Amygdala (tissue), 56 donors: Measurements from ENCODE around the gene ZBTB49.
"Not testable (repeated sequence)": the region's sequence is repeated elsewhere in the genome, so short reads cannot be mapped to it uniquely, and the experiment has no call there.

Experiments
- DNase-seq, 56 donors: peaks; one replicate each; lab custom pipeline; 2025; lab: John Stamatoyannopoulos, UW

Gene ZBTB49

GRCh38 chr4:4289941-4290850, at the start of gene ZBTB49, which contains the start of gene LYAR:
TSS of gene ZBTB49 (plus strand) at chr4:4290251. CDS start at chr4:4299946, 9,695 bp downstream.
TSS of gene LYAR (minus strand) at chr4:4290154. CDS start at chr4:4283742, 6,412 bp downstream.
- DNase-seq, result peak; percentile 58 to 96 (median 86)

DNA sequence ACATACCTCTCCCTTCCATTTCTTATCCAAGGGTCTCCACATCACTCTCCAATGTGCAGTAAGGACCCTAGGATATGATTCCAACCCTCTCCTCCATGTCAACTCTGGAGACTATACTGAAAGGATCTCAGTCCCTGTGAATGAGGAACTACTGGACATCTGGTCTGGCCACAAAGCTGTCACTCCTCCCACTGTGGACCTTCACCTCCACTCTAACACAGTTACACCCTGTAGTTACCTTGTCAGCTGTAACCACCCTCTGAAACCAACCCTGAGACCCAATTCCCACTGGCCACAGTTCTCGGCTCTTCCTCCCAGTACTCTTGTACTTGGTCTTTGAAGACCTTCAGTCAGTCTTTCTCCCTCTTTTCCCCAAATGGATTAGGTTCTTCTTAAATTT, 44.9 kb upstream of the ZBTB49 start:
- no peak for DNase-seq

DNA sequence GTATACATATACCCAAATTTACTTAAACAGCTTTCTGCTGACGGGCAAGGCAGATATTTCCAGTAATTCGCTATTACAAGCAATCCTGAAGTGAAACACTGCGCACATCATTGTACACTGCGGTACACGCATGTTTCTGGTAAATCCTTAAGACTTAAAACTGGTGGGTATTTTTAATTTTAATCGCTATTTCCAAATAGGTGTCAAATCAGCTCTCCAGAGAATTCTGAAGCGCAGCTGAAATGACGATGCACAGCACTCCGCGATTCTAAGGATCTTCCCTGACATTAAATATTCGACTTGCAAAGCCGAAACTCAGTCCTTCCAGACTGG, 42.4 kb upstream of the ZBTB49 start:
- DNase-seq, result no peak

- DNase-seq, result peak; percentile 74 to 97 (median 90)
Observed at GRCh38 chr4:4248029-4248884, 41.8 kb upstream of the ZBTB49 start, which contains the start of gene TMEM128. TSS of gene TMEM128 (minus strand) at chr4:4248223. CDS start at chr4:4248202, 21 bp downstream.

GRCh38 chr4:4248885-4249203, 41.2 kb upstream of the ZBTB49 start:
- peak in 1 of 56 donors; percentile 54 for DNase-seq

DNA sequence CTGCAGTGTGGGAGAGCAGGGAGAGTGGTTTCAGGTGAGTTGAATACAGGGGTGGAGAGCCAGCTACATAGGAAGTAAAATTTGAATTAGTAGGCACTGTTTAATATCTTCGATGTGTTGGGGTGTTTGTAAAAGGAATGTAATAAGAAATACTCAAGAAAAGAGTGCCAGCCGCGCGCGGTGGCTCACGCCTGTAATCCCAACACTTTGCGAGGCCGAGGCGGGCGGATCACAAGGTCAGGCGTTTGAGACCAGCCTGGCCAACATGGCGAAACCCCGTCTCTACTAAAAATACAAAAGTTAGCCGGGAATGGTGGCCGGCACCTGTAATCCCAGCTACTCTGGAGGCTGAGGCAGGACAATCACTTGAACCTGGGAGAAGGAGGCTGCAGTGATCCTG, 40.7 kb upstream of the ZBTB49 start:
- DNase-seq, result not testable (repeated sequence)

DNA sequence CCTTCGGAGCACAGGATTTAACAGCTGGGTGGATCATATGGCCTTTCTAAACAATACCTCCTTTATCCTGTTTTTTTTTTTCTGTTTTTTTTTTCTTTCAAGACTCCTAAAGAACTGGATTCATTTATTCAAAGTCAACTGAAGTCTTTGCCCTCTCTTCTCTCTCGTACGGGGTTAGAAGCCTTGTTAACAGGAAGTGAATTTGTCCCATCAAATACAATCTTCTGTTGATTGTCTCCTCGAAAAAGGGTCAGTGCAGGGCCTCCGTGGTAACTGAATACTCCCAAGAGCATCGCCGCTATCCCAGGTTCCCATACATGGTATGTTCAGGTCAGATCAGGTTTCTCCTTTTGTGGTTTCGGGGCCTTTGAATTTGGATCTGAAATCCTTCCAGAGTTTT, 40.2 kb upstream of the ZBTB49 start:
- no peak for DNase-seq

DNA sequence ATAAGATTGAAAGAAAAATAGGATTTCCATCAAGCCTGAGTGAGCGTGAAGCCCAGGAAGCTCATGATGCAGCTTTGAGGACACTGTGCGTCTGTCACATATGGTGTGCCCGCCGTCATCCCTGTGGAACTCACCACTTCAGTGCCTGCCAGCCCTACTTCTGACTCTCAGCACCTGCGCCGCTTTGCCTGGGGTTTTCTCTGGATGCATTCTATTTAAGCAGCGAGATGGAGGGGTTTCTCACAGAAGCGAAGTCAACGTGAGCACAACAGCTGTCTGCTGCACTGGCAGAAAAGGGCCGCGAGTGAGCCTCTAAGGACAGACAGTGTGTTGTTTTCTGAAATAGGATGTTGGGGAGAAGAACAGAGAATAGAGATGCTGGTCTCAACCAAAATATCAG, 35.9 kb upstream of the ZBTB49 start:
- peak in 7 of 56 donors; percentile 4 to 43 (median 9) for DNase-seq

DNA sequence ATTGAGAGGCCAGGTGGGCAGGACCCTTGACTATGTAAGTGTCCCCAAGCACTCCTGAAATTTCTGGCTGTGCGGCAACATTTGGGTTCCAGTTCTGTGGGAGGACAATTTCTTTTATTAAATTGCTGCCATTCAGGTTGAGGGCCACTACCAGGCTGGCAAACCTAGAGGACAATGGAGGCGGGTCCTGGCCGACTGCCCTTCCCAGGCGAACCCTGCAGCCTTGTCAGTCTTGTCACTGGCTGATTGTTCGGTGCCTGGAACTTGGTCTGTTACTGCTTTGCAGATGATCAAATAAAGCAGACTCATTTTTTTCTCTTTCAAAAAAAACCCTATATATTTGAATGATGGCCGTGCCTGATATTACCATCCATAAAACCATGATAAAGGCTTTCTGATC, 35.4 kb upstream of the ZBTB49 start:
- DNase-seq, result peak in 52 of 56 donors; percentile 1 to 87 (median 56)

DNA sequence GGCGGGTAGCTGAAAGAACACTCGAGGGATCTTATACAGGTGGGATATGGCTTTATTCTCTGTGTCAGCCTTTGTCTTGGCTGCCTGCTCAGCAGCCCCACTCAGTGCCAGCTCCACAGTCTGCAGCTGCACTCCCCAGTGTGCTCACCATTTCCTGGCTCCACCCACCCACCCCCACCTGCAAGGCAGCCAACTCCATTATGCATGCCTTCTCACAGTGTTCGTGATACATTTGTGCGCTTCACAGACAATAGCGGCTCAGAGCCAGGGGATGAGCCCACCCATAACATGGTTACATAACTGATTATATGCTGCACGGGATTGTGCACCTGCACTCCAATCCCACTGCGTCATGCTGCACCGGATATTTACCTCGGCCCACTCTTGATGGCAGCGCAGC, 33.3 kb upstream of the ZBTB49 start:
- DNase-seq, result no peak

DNA sequence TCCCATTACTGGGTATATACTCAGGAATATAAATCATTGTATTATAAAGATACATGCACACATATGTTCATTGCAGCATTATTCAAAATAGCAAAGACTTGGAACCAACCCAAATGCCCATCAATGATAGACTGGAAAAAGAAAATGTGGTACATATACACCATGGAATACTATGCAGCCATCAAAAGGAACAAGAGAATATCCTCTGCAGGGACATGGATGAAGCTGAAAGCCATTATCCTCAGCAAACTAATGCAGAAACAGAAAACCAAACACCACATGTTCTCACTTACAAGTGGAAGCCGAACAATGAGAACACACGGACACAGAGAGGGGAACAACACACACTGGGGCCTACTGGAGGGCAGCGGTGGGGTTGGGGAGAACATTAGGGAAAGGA, 32.3 kb upstream of the ZBTB49 start:
- DNase-seq, result not testable (repeated sequence)

- DNase-seq, result no peak
Observed at GRCh38 chr4:4259484-4260100, 30.5 kb upstream of the ZBTB49 start.

- no peak for DNase-seq
Observed at GRCh38 chr4:4260185-4260751, 29.8 kb upstream of the ZBTB49 start.

GRCh38 chr4:4267981-4268380, 22.1 kb upstream of the ZBTB49 start:
- DNase-seq, result no peak

DNA sequence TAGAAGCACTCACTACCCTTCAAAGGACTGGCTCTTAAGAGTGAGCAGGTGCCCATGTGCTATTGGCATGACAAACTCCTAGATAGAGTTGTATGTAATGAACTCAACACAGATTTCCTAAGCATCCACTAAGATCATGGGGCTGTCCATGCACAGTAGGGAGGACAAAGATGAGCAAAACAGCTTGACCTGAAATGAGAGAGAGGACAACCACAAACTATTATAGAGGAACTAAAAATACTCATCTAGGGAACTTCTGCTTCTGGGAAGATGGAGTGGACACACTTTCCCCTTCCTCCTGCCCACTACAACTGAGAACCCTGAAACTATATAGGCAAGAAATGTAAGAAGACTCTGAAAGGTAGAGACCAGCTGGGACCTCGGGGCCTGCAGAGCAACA, 21.3 kb upstream of the ZBTB49 start:
- DNase-seq, result peak in 1 of 56 donors; percentile 33

GRCh38 chr4:4269331-4269731, 20.7 kb upstream of the ZBTB49 start:
- no peak for DNase-seq

- no peak for DNase-seq
Observed at GRCh38 chr4:4269856-4270255, 20.2 kb upstream of the ZBTB49 start.

DNA sequence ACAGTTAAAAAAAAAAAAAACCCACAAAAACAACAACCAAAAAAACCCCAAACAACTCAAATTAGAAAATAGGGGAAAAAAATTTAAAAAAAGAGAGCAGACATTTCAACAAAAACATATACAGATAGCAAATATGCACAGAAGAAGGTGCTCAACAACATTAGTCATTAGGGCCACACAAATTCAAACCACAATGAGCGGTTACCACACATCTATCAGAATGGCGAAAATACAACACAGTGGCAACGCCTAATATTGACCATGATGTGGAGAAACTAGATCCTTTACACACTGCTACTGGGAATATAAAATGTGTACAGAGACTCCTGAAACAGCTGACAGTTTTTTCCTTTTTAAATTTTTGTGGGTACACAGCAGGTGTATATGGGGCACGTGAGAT, 19.5 kb upstream of the ZBTB49 start:
- DNase-seq, result no peak

DNA sequence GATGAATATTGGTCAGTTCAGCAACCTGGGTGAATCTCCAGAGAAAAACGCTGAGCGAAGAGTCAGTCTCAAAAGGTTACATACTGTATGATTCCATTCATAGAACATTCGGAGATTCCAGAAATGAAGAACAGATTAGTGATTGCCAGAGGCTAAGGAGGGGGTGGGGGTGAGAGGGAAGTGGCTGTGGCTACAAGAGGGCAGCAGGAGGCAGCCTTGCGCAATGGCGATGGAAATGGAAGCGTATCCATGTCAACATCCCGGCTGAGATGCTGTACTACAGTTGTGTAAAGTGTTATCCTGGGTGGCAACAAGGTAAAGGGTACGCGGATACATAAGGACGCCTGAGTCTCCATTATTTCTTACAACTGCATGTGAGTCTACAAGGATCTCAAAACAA, 18.1 kb upstream of the ZBTB49 start:
- DNase-seq, result no peak

DNA sequence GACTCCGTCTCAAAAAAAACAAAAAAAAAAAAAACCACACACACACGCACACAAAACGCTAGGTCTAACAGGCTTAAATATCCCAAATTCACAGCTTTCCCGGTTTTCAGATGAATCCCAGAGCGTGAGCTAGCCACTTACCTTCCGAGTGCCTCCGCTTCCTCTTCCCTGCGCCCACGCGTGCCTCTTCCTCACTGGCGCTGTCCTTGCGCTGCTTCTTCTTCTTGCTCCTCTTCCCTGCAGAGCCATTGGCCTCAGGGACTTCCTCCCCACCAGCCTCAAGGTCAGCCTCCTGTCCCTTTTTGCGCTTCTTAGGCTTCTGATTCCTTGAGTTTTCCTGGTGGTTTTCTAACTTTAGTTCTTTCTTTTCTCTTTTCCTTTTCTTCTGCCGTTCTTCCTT, 15.8 kb upstream of the ZBTB49 start:
- DNase-seq, result no peak

GRCh38 chr4:4277531-4277930, 12.5 kb upstream of the ZBTB49 start:
- DNase-seq, result no peak
